Colonic mucosa (tissue), 4 donors: ENCODE measurements around the gene RPS6KC1. TPM values are rescaled to one million over a fixed set of nuclear protein-coding genes. Genes with fewer than 3 reads are reported as not detected.
"Not testable (repeated sequence)": the region's sequence is repeated elsewhere in the genome, so short reads cannot be mapped to it uniquely, and the experiment has no call there.

Source experiments
- DNase-seq: peaks from one replicate; pipeline ENCODE4 v3.0.0-alpha.2; 2020
- H3K27ac ChIP-seq: fragments of 200-600 bp; one replicate; pipeline ENCODE4 v1.8.0; 2021
- H3K27me3 ChIP-seq: fragments of 200-600 bp; one replicate; pipeline ENCODE4 v1.8.0; 2021
- H3K36me3 ChIP-seq: fragments of 200-600 bp; one replicate; pipeline ENCODE4 v1.8.0; 2021
- H3K4me1 ChIP-seq: fragments of 200-600 bp; one replicate; pipeline ENCODE4 v1.8.0; 2021; ENCODE audit warnings: mild to moderate bottlenecking
- H3K4me3 ChIP-seq: fragments of 200-600 bp; one replicate; pipeline ENCODE4 v1.8.0; 2021
- H3K9ac ChIP-seq, 2 donors: one replicate each; pipeline ENCODE4 v1.7.0; 2013; ENCODE audit warnings: control low read depth in 2 of 2, low read depth in 2 of 2, low read length in 2 of 2
- H3K9me3 ChIP-seq: fragments of 200-600 bp; one replicate; pipeline ENCODE4 v1.8.0; 2021
- CTCF ChIP-seq: fragments of 200-600 bp; IDR thresholded peaks from one replicate; pipeline ENCODE4 v1.8.0; 2022; ENCODE audit warnings: antibody characterized with exemption, mild to moderate bottlenecking
- intact Hi-C: fragments of 100-400 bp; cut with DNase I; formaldehyde crosslinking; loops from one replicate; pipeline ENCODE4 v1.14.1; 2022
- total RNA-seq, 2 donors: library from RNA; stranded (reverse); fragmentation: NEBNext Ultra II Directional in 1 of 2; extraction: Animal tissue kit (Norgen Biotek cat#: 25700) in 1 of 2; gene quantifications; one replicate each; pipeline ENCODE4 v1.2.1, GENCODE V29; 2021
- donor health status: healthy.
- donor health status: DM: no; HTN: no; CAD: no.
- donor health status: DM: no; HTN: no; CAD: no.

The RPS6KC1 gene
- total RNA-seq, 2 donors from 2014 or later: 8.8 to 9.6 TPM

- H3K9me3 ChIP-seq: no peaks in the 10 kb centered on the region
- H3K27ac ChIP-seq: no peak overlapping the region
- no peak overlapping the region for H3K9ac ChIP-seq
- H3K27me3 ChIP-seq: no peaks in the 10 kb centered on the region
- DNase-seq: no peak
- no peaks in the 10 kb centered on the region for H3K4me1 ChIP-seq
- H3K4me3 ChIP-seq: no peak overlapping the region
- intact Hi-C loops: no loop called here
- TF ChIP-seq CTCF: no peak
- H3K36me3 ChIP-seq: no peaks in the 10 kb centered on the region
These were observed 141.0 kb downstream of the RPS6KC1 start for GRCh38 chr1:213192026-213192425.

DNA sequence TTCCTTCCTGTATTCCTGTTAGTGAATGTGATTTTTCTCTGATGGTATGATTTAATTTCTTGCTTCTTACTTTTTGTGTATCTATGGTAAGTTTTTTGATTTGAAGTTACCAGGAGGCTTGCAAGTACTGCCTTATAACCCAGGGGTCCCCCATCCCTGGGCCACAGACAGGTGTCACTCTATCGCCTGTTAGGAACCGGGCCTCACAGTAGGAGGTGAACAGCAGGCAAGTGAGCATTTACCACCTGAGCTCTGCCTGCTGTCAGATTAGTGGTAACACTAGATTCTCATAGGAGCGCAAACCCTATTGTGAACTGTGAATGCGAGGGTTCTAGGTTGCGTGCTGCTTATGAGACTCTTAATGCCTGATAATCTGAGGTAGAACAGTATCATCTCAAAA lies 143.3 kb downstream of the RPS6KC1 start:
- no peak overlapping the region for H3K4me3 ChIP-seq
- H3K9me3 ChIP-seq: no peaks in the 10 kb centered on the region
- intact Hi-C loops: no loop called here
- no peaks in the 10 kb centered on the region for H3K36me3 ChIP-seq
- H3K9ac ChIP-seq: no peak overlapping the region
- H3K27me3 ChIP-seq: no peaks in the 10 kb centered on the region
- H3K27ac ChIP-seq: no peak overlapping the region
- no peak for TF ChIP-seq CTCF
- no peak for DNase-seq
- H3K4me1 ChIP-seq: no peaks in the 10 kb centered on the region

- intact Hi-C loops: no loop called here
- H3K4me3 ChIP-seq: no peak overlapping the region
- H3K9me3 ChIP-seq: no peaks in the 10 kb centered on the region
These were observed 143.8 kb downstream of the RPS6KC1 start for GRCh38 chr1:213194855-213195254.

GRCh38 chr1:213196328-213197054 lies 145.4 kb downstream of the RPS6KC1 start:
- H3K27me3 ChIP-seq, H3K27ac ChIP-seq, H3K9ac ChIP-seq, H3K4me1 ChIP-seq, intact Hi-C loops, DNase-seq, H3K36me3 ChIP-seq, H3K9me3 ChIP-seq, H3K4me3 ChIP-seq: not testable (repeated sequence)

More at GRCh38 chr1:213194855-213195254, 143.8 kb downstream of the RPS6KC1 start:
- Histone ChIP-seq H3K9ac (no peak overlapping the region), H3K36me3 (no peaks in the 10 kb centered on the region), H3K4me1 (no peaks in the 10 kb centered on the region), H3K27me3 (no peaks in the 10 kb centered on the region), H3K27ac (no peak overlapping the region)
- no peak for DNase-seq
- no peak for TF ChIP-seq CTCF

- Histone ChIP-seq H3K9me3 (no peaks in the 10 kb centered on the region), H3K9ac (no peak overlapping the region), H3K4me3 (no peak overlapping the region), H3K27ac (no peak overlapping the region), H3K36me3 (no peaks in the 10 kb centered on the region), H3K4me1 (no peaks in the 10 kb centered on the region), H3K27me3 (no peaks in the 10 kb centered on the region)
- intact Hi-C loops: no loop called here
- no peak for TF ChIP-seq CTCF
- no peak for DNase-seq
These were observed 149.6 kb downstream of the RPS6KC1 start for GRCh38 chr1:213200630-213201029.

- Histone ChIP-seq H3K4me1 (no peaks in the 10 kb centered on the region), H3K36me3 (no peaks in the 10 kb centered on the region), H3K27me3 (no peaks in the 10 kb centered on the region), H3K9ac (no peak overlapping the region), H3K4me3 (no peak overlapping the region), H3K27ac (no peak overlapping the region), H3K9me3 (no peaks in the 10 kb centered on the region)
- intact Hi-C loops: no loop called here
- TF ChIP-seq CTCF: no peak
- no peak for DNase-seq
These were observed 150.5 kb downstream of the RPS6KC1 start for GRCh38 chr1:213201380-213202155.
